HG03378 (cell line): ENCODE results near the gene ZNF385B.
A peak's percentile ranks its signal among the peaks of the same experiment; 100 is the strongest.

Source experiments
- ATAC-seq: cut with Tn5 transposase; IDR thresholded peaks from one replicate; pipeline ENCODE4 v1.9.1; 2021; ENCODE audit warnings: mild to moderate bottlenecking, moderate library complexity; ENCODE audit not compliant: unreplicated experiment

The ZNF385B gene

DNA sequence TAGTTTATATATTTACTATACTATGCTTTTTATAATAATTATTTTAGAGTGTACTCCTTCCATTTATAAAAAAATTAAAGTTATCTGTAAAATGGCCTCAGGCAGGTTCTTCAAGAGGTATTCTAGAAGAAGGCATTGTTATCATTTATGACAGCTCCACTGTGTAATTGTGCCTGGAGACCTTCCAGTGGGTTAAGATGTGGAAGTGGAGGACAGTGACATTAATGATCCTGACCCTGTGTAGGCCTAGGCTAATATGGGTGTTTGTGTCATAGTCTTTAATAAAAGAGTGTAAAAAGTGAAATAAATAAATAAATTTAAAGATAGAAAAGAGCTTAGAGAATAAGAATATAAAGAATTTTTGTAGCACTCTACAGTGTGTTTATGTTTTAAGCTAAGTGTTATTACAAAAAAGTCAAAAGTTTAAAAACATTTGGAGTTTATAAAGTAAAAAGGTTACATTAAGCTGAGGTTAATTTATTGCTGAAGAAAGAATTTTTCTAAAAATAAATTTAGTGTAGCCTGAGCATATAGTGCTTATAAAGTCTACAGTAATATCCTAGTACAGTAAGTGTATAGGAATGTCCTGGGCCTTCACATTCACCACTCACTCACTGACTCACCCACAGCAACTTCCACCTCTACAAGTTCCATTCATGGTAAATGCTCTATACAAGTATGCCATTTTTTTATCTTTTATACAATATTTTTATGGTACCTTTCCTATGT, 406.8 kb downstream of the ZNF385B start:
- no peak for ATAC-seq

DNA sequence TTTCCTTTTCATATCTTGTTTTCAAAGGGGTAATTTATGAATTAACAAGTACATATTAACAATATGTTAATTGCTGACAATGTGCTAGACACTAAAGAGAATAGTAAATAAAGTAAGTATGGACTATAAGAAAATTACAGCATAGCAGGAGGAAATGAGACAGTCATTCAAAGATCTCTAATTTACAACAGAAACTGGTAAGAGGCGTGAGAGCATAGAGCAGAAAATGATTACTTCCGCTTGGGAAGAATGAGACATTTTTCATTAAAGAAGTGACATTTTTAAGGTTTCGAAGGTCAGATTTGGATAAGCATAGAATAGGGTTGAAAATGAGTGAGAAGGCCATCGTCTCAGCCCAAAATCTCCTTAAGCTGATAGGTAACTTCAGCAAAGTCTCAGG, 412.4 kb downstream of the ZNF385B start:
- peak; percentile 83 for ATAC-seq

DNA sequence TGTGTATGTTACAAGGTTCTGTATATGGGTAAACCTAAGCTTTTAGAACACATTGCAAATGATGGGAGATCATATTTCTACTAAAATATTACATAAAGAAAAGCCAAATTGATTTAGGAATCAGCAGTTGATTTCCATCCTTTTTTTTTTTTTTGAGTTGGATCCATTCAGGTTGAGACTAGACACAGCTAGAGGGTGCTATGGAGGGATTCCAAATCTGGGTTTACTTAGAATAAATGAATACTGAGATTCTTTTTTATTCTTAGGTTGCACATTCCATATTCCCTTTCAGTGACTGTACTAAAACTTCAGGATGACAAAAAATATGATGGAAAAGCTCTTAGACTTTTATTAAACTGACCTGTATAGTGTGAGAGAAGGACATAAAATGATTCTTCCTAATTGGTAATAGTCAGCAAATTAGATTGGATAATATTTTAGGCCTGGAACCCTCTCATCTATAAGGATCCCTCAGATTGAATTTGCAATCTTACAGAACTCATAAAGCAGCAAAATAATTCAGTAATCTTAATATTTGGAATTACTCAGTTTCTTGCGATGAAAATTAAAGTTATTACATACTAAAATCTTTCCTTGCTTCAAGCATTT, 413.5 kb downstream of the ZNF385B start:
- ATAC-seq = no peak

DNA sequence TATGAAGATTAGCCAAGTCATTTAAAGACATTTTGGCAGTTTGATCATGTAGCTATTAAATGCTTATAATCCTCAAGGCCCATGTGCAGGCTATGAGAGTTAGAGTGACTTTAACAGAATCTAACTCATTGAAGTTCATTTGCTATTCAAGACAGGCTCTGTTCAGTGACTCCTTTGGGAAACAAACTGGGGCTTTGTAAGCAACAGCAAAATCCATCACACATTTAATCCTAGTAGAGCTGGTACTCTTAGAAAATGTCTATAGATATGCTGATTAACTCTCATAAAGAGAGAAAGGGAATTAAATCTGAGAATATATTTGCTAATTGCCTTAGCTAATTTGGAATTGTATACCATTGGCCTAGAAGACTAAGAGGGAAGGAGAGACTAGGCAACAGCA, 414.0 kb downstream of the ZNF385B start:
- no peak for ATAC-seq

DNA sequence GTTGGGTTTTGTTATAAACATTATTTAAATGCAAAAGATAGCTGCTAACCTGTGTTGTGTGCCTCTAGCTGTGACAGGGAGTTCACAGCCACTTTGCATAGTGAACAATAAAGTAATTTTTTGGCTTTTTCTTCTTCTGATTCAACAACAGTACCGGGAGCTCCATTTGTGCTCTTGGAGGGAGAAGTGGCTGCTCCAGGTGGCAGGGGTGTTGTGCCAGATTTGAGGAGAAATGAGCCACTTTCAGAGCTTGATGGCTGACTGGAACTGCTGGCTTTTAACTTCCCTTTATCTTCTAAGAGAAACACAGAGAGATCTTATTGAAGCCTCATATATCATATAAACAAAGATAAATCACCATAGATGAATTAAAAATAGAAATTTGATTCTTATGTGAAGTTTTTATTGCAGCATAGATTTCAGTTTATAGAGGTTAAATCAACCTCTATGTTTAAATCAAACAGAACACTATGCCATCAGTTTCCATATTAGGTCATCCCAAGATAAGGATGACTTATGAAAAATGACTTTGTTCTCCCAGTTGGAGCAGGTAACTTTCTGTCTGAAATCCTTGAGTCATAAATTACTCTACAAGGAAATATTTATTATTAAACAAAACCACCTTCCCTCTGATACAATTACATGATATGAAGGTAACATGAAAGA, 414.8 kb downstream of the ZNF385B start:
- no peak for ATAC-seq

DNA sequence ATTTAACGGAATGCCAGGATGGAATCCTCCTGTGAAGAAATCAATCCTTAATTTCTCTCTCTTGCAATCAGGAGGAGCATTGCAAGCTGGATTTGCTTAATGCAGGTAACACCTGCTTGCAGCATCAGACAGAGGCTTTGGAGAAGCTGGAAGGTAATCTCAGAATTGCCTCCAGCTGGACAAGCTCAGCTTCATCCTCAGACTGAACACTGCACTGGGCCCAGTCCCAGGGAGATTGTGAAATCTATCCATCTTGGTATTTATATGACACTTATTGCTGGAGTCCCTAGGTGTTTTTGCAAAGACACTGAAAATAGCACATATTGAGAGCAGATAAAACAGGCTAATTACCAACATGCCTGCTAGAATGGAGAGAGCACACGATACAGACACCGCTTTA, 417.4 kb downstream of the ZNF385B start:
- no peak for ATAC-seq

DNA sequence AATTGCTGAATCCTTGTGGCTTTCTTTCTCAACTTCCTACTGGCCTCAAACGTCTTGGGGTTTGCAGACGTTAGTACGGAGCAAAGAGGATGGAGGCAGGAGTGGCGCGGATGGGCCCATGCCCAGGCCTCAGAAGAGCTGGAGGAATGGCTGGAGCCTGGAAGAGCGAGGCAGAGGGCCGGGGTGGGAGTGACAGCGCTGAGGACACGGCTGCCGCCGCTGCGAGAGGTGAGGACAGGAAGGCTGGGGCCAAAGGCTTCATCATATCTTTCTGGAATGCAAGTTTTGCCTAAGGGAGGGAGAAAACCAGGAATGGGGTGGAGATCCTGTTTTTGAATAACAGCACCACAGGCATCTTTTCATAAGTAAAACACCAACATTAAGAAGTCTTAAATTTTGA, 418.2 kb downstream of the ZNF385B start:
- no peak for ATAC-seq

DNA sequence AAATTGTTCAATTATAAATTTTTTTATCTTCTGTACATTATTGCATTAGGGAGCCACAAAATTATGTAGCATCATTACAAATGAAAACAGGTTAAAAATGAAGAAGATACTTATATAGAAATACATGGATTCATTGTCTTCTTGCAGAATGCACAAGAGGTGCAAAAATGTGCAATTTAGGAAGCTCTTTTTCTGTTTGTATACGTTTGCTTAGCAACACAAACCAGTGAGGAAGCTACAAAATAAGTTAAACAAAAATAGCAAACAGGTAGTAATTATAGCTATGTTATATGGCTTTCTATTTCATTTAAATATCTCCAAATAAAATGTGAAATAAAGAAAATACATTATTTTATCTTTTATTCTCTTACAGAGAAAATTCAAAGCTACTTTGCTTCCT, 419.2 kb downstream of the ZNF385B start:
- no peak for ATAC-seq

DNA sequence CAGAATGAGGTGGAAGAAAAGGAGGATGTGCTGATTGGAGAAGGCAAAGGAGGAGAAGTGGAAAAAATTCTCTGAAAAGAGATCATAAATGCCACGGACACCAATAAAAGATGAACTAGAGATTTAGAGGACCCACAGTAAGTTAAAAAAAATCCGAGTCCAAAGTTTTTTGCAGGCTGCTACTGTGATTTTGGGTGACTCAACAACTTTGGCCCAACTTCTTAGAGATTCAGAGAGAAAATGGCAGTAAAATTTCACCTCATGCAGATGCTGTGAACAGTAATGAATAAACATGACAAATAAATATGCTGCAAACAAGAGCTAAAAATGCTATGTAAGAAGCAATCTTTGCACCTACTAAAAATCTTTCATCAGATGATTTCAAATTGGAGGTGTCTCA, 419.9 kb downstream of the ZNF385B start:
- no peak for ATAC-seq

DNA sequence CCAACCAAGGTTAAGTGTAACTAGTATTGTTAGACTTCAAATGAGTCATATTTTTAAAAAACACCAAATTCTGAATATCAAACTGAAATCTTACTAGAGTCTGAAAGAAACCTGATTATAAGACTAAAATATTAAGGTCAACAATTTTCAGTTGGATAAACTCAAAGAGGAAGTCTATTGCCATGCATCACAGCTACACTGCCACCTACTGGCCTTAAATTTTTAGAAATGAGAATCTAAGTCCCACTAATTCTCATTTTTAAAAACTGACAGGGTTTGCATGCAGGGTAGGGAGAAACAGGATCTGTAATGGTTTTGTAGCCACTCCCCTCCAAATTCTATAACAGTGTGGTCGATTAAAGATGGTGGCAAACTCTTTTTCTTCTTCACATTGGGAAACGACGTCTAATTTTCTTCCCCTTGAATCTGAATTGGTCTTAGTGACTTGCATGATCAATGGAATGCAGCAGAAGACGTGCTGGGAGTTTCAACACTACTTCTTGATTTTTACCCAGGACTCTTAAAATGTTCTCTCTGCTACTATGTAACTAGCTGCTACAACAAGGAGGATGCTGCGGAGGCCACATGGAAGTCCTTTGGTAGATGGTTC, 420.7 kb downstream of the ZNF385B start:
- ATAC-seq = peak; percentile 63

DNA sequence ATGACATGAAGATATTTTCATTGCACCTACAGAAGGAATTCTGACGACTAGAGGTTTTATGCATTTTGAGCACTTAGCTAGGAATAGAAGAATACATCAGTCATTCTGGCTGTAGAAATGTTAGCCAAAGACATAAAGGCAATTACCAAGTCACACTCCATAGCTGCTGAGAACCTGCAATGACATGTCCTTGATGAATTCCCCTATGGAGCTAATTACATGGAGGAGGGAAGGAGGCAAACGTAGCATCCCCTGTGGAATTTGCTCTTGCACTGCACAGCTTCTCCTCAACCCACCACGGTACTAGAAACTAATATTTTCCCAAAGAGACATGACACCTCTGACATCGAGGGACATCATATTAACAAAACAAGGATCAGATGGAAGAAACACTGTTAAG, 422.8 kb downstream of the ZNF385B start:
- no peak for ATAC-seq

DNA sequence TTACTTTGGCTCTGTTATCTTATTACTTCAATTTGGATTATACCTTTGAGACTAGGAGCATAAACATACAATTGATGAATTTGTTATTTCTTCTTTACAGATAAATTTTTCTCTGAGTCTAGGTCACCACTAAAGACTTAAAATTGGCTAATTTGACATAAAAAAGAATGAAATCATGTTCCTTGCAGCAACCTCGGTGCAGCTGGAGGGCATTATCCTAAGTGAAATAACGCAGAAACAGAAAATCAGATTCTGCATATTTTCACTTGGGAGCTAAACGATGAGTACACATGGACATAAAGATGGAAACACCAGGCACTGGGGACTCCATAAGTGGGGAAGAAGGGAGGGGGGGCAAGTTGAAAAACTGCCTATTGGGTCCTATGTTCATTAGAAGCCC, 424.0 kb downstream of the ZNF385B start:
- ATAC-seq = no peak

DNA sequence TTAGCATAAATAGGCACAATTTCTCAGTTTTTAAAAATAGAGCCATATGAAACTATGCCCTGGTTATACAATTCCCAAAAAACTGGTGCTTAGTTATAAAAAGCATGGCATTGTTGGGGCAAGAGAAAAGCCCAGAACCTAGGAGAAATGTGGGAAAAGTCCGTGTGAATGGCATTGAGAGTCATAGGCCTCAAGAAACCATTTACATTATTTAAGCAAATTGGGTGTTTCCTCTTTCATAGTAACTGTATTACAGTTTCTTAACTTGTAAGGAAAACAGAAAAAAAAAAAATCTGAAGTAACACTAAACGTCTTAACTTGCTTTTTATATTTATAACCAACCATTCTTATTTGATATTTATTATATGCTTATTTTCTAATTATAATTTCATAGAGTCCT, 425.8 kb downstream of the ZNF385B start:
- no peak for ATAC-seq

DNA sequence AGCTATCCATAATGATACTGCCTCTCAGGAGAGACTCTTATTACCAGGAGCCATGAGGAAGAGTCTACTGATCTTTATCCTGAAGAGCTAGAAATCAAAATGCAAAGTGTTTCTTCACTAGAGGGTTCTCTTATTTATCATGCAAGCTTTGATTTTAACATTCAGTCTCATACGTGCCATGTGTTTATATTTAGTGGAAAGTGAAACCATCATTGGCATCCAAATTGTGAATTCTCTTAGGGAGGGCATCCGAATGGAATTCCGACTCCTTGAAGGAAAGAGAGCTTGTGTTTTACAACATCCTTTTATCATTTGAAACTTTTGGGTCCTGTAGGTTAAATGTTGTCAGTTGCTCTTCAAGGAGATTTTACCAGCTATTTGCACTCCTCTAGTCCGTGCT, 426.4 kb downstream of the ZNF385B start:
- ATAC-seq = no peak

DNA sequence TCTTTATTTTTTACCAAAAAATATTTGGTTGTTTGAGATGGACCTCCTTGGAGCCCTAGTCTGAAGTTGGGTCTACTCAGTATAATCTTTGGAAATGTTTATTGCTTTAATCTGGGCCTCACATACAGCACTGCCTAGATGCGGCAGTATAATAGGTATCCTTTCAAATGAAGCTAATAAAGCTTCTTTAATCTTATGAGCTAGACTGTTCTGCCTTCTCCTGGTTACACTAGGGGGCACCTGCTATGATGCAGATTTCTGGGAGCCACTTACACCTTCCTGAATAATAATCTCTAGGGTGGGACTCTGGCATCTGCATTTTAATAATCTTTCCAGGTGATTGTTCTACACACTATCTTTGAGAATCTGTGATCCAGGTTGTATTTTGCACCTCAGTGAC, 427.1 kb downstream of the ZNF385B start:
- no peak for ATAC-seq

DNA sequence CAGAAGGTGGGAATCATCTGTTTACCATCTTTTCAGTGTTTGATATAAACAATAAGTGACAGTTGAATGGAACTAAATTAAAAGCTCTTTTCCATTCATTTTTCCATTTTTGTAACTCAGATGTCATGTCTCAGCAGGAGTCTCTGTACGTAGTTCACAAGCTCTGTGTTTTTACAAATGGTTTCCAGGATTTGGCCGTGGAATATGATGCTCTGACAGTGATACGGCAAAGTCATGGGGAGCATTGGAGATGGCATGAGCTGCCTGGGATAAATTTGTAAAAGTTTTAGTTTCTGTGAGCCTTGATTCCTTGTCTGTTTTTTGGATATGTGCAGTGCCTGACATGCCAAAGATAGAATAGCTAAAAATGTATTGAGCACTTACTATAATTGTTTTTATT, 428.7 kb downstream of the ZNF385B start:
- no peak for ATAC-seq

DNA sequence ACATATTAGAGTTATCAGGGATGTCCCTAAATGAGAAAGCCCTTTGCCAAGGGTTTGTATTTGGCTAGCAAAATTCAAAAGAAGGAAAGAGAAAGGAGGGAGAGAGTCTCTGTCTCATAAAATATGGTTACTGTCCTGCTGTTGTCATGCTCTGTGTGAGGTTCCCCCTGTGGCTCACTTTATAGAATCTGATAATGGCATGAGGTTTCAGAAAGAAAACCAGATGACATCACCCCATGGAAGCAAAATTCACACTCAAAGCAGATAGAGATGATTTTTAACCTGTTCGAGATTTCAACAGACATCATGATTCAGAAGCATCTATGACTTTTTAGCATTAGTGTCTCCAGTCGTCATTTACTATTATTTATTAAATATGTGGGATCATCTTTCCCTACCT, 431.8 kb downstream of the ZNF385B start:
- ATAC-seq = no peak

DNA sequence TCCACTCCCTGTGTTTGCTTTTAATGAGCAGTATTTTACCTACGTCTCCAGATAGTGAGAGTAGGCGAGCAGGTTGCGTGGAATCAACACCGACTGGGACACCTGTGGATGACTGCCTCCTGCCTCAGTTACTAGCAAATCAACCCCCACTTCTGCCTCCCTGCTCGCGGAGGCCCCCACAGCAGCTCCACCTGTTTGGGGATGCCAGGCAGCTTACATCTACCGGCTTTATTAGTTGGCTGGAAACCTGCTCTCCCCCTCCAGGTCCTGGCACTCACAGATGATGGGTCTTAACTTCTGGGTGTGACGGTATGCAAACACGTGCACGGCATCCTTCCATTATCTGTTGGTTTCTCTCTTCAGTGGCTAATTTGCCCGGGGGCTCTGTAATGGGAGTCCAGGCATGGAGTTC, 432.3 kb downstream of the ZNF385B start:
- no peak for ATAC-seq

DNA sequence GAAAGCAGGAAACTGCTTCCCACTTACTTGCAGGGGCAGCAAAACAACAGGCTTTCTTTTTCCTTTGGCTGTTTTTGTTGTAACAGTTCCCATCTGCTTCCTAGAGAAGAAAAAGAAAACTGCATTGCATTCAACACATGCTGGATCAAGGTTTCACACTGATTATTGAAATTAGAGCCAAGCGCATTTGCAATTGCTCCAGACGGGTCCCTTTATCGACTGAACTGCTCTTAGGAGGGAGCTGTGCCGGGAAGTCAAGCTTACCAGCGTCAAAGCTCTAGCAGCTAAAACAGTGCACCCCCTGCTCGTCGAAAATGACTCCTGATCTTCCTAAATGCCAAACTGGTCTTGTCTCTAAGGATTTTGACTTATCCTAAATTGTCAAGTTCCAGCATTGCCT, 432.8 kb downstream of the ZNF385B start:
- ATAC-seq = no peak

DNA sequence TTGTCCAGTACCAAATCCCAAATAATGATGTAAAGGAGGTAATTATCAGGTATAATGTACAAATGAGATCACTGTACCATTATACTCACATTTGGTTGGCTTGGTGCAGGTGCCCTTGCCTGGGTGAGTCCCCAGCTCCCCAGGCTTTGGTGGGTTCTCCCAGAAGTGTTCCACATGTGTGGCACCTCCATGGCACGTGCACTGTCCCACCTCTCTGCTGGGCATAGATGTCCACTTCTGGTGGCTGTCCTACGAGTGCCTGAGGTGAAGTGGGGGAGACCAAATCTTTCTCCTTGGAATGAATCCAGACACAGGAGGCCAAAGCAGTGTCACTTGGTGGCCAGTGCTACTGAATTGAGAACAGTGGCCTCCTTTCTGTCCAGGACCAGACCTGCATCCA, 434.3 kb downstream of the ZNF385B start:
- no peak for ATAC-seq

DNA sequence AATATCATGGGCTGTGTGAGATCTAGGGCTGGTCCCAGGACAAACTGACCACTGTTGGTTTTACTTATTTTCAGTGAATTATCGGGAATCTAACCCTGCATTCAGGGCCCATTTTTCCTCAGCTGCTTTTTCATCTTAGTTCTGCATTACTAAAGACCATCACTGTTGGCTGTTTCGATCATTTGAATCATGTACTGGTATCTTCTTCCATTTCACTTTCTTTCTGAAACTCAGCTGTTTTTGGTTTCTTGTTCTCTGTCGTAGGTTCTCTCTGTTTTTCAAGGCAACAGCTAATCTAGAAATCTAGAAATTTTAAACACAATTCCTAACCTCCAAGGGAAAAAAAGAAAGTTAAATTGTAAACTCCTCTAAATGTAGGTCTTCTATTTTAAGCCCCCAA, 436.8 kb downstream of the ZNF385B start:
- ATAC-seq = no peak

DNA sequence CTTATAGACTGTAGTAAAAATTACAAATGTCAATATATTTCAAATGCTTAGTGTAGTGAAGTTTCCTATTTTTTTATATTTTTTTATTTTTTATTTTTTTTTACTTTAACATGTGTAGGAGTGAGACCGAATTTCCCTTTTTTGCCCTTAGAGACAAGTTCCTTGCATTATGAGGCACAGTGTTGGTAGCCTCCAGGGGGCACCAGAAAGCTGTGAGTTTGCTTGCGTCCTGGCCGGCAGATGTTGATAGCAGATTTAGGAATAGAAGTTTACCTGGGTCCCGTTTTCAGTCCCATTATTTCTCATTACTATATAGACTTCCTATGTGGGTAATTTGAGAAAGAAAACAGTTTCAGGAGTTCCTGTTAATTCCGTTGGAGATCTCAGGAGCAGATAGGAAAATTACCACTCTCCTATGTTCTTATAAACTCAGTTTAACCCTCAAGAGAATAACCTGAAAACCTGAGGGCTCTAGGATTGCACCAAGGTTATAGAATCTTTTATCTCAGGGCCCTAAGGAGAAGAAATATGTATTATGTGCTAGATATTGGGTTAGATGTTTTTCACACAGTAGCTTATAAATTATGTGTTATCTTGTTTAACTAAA, 439.3 kb downstream of the ZNF385B start:
- ATAC-seq = peak; percentile 88
